Tibial nerve (tissue), 4 donors: Measurements from ENCODE around the gene ECE1. TPM values are rescaled to one million over a fixed set of nuclear protein-coding genes. Genes with fewer than 3 reads are reported as not detected.
"Not testable (repeated sequence)": the region's sequence is repeated elsewhere in the genome, so short reads cannot be mapped to it uniquely, and the experiment has no call there.

Experiments used
- DNase-seq, 2 donors: peaks; one replicate each; pipeline ENCODE4 v3.0.0-alpha.2; 2019; ENCODE audit warnings: low spot score in 2 of 2
- H3K27ac ChIP-seq, 4 donors: fragments of 200-600 bp; sonication (generic) in 3 of 4; one replicate each; pipeline ENCODE4 v1.5.1; 2017 to 2019; ENCODE audit warnings: mild to moderate bottlenecking in 1 of 4
- H3K27me3 ChIP-seq, 2 donors: fragments of 200-600 bp; sonication (generic) in 1 of 2; one replicate each; pipeline versions ENCODE4 v1.5.1 to v1.6.0; 2017 to 2019
- H3K36me3 ChIP-seq, 3 donors: fragments of 200-600 bp; sonication (generic); one replicate each; pipeline ENCODE4 v1.5.1; 2018 to 2019
- H3K4me1 ChIP-seq, 4 donors: fragments of 200-600 bp; sonication (generic) in 3 of 4; one replicate each; pipeline ENCODE4 v1.5.1; 2017 to 2019
- H3K4me3 ChIP-seq, 4 donors: fragments of 200-600 bp; sonication (generic) in 3 of 4; one replicate each; pipeline ENCODE4 v1.5.1; 2017 to 2019; ENCODE audit warnings: mild to moderate bottlenecking in 1 of 4, moderate library complexity in 1 of 4
- H3K9me3 ChIP-seq, 4 donors: fragments of 200-600 bp; sonication (generic) in 3 of 4; one replicate each; pipeline ENCODE4 v1.5.1; 2017 to 2019
- CTCF ChIP-seq, 5 experiments: fragments of 200-600 bp in 3 of 5; fragments of 450-650 bp in 2 of 5; sonication (generic) in 3 of 5; IDR thresholded peaks; one replicate each; pipeline ENCODE4 v1.5.1; 2016 to 2019; ENCODE audit warnings: antibody characterized with exemption in 5 of 5, mild to moderate bottlenecking in 3 of 5, moderate library complexity in 2 of 5
- EP300 ChIP-seq, 2 donors: sonication (generic); formaldehyde crosslinking; IDR thresholded peaks; one replicate each; pipeline ENCODE4 v1.6.1; 2017; ENCODE audit warnings: antibody characterized with exemption in 2 of 2, mild to moderate bottlenecking in 1 of 2
- POLR2A ChIP-seq, 2 donors: fragments of 450-650 bp; IDR thresholded peaks; one replicate each; pipeline ENCODE4 v1.6.1; 2017; ENCODE audit warnings: antibody characterized with exemption in 2 of 2, mild to moderate bottlenecking in 2 of 2, moderate library complexity in 2 of 2
- WGBS, 2 donors: methylation state at CpG; one replicate each; pipeline ENCODE4 v1.1.5; 2018; 5-methylcytosine and 5-hydroxymethylcytosine counted together
- total RNA-seq, 4 donors: library from RNA; depleted of rRNA; stranded (reverse); fragments of >200 nt; gene quantifications; one replicate each; pipeline ENCODE4 v1.1.0, GENCODE V29; 2016

Gene ECE1
- total RNA-seq, 4 donors from 2014 or later: 84.1 to 128 (median 110) TPM

DNA sequence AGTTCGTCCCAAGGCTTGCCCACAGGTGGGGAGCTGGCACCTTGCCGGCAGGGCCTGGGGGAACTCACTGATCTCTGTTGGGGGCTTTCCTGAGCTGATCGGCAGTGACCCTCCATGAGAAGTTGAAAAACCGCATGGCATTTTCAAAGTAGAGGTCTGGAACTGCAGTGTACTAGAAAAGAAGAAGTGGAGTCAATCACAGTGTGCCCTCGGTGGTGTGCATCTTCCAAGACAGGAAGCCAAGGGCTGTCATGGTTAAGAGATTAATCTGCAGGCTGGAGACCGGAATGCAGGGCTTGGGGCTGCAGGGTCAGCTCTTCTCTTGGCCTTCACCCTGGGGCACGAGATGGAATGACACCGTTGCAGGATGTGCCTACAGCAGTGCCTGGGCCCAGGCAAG, 56.8 kb downstream of the ECE1 start:
- H3K4me1 ChIP-seq: peaks cover 0 to 2% (median 0%) of the 10 kb centered on the region in 4 donors
- DNase-seq: no peak
- H3K4me3 ChIP-seq: no peak overlapping the region
- no peak for TF ChIP-seq CTCF (IDR thresholded peaks at IDR 0.05)
- TF ChIP-seq POLR2A (IDR thresholded peaks at IDR 0.05): no peak
- no peak for TF ChIP-seq EP300 (IDR thresholded peaks at IDR 0.05)
- peaks cover 0 to 93% (median 13%) of the 10 kb centered on the region in 3 donors for H3K36me3 ChIP-seq
- H3K9me3 ChIP-seq: no peaks in the 10 kb centered on the region
- WGBS, 2 donors: 61 to 67% methylated on average over 8 of the region's 8 CpGs
- no peaks in the 10 kb centered on the region for H3K27me3 ChIP-seq
- H3K27ac ChIP-seq: no peak overlapping the region

GRCh38 chr1:21232044-21232443, 58.2 kb downstream of the ECE1 start:
- 72 to 84% methylated on average over 3 of the region's 3 CpGs for WGBS, 2 donors

DNA sequence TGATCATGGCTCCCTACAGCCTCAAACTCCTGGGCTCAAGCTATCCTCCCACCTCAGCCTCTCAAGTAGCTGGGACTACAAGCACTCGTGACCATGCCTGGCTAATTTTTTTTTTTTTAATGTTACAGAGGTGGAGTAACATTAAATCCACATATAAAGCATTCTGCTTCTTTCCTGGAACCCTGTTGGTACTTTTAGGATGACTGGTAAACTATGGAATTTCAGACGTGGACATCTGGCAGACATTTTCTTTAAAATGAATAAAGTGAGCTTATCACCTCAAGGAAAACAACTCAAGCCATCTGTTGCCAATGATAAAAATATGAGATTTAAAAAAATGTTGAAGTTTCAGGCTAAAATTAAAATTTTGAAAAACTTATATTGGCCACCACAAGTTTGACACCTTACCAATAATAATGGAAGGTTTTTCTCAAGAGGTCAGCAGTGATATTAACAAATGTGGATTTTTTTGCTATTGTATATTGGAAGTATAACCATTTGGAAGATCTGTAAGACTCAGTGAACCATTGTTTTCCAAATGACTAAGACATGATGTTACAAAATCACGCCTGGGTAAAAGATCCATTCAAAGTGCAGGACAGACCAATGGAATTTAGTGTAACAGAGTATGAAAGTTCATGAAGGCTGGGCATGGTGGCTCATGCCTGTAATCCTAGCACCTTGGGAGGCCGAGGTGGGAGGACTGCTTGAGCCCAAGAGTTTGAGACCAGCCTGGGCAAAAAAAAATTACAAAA, 60.8 kb downstream of the ECE1 start:
- Histone ChIP-seq H3K36me3 (peaks cover 9 to 94% (median 15%) of the 10 kb centered on the region in 3 donors), H3K9me3 (no peaks in the 10 kb centered on the region), H3K27me3 (no peaks in the 10 kb centered on the region), H3K27ac (no peak overlapping the region), H3K4me1 (no peaks in the 10 kb centered on the region), H3K4me3 (no peak overlapping the region)
- no peak for DNase-seq
- 79 to 85% methylated on average over 4 of the region's 4 CpGs for WGBS, 2 donors
- TF ChIP-seq EP300 (IDR thresholded peaks at IDR 0.05) (no peak), CTCF (IDR thresholded peaks at IDR 0.05) (no peak), POLR2A (IDR thresholded peaks at IDR 0.05) (no peak)

More at GRCh38 chr1:21232044-21232443, 58.2 kb downstream of the ECE1 start:
- peaks cover 5 to 94% (median 12%) of the 10 kb centered on the region in 3 donors for H3K36me3 ChIP-seq
- H3K9me3 ChIP-seq: no peaks in the 10 kb centered on the region
- H3K4me1 ChIP-seq: no peaks in the 10 kb centered on the region
- H3K4me3 ChIP-seq: no peak overlapping the region
- no peaks in the 10 kb centered on the region for H3K27me3 ChIP-seq
- peak in 1 of 2 donors; percentile 69 for DNase-seq
- H3K27ac ChIP-seq: no peak overlapping the region
- TF ChIP-seq CTCF (IDR thresholded peaks at IDR 0.05) (peak; percentile 64 to 84 (median 79)), EP300 (IDR thresholded peaks at IDR 0.05) (peak in 1 of 2 donors; percentile 43), POLR2A (IDR thresholded peaks at IDR 0.05) (no peak)

DNA sequence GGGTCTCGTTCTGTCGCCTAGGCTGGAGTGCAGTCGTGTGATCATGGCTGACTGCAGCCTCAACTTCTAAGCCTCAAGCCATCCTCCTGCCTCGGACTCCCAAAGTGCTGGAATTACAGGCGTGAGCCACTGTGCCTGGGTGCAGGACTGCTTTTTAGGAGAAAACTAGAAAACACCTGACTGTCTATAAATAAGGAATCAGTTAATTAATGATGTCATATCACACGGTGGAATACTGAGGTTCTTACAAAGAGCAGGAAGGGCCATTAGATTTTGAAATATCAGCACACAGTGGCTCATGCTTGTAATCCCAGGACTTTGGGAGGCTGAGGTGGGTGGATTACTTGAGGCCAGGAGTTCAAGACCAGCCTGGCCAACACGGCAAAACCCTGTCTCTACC, 62.0 kb downstream of the ECE1 start:
- not testable (repeated sequence) for DNase-seq, H3K27me3 ChIP-seq, H3K4me1 ChIP-seq, H3K27ac ChIP-seq, H3K4me3 ChIP-seq, H3K9me3 ChIP-seq
- peaks cover 9 to 94% (median 20%) of the 10 kb centered on the region in 3 donors for H3K36me3 ChIP-seq
- WGBS, 2 donors: 85 to 95% methylated on average over 7 of the region's 7 CpGs

DNA sequence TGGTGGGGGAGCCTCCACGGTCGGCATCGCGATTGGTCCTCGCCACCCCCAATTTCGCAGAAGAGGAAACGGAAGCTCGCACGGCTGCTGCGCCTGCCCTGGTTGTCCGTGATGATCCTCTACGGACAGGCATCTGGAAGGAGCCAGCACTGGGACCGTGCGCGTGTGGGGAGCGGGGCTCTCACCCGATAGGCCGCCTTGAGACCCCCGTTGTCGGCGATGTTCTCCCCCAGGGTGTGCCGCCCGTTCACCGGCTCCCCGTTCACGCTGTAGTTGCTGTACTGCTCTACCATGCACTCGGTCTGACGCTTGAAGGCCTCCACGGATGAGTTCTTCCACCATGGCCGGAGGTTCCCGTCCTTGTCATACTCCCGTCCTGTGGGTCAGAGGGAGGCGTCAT, 65.2 kb downstream of the ECE1 start:
- Histone ChIP-seq H3K27ac (no peak overlapping the region), H3K4me3 (no peak overlapping the region), H3K27me3 (no peaks in the 10 kb centered on the region), H3K36me3 (peaks cover 9 to 94% (median 24%) of the 10 kb centered on the region in 3 donors), H3K4me1 (no peaks in the 10 kb centered on the region), H3K9me3 (no peaks in the 10 kb centered on the region)
- WGBS, 2 donors: 93 to 96% methylated on average over 33 of the region's 33 CpGs
- TF ChIP-seq CTCF (IDR thresholded peaks at IDR 0.05): no peak
- TF ChIP-seq EP300 (IDR thresholded peaks at IDR 0.05): no peak
- no peak for TF ChIP-seq POLR2A (IDR thresholded peaks at IDR 0.05)
- DNase-seq: no peak
